Measurements from ENCODE around the gene SRMS.

Gene SRMS

GRCh38 chr20:63547725-63548480, at the start of gene SRMS:
TSS of gene SRMS (minus strand) at chr20:63547749. CDS start at chr20:63547463, 286 bp downstream.
- no peak for DNase-seq
- TF ChIP-seq POLR2A (IDR thresholded peaks at IDR 0.05; ENCODE audit: low read length): no peak
- no peak for TF ChIP-seq GATA1 (IDR thresholded peaks at IDR 0.05; ENCODE audit: low read depth, low read length)

GRCh38 chr20:63596423-63596822, 48.9 kb upstream of the SRMS start:
- no peak for DNase-seq
- TF ChIP-seq POLR2A (IDR thresholded peaks at IDR 0.05; ENCODE audit: low read length): no peak
- no peak for TF ChIP-seq GATA1 (IDR thresholded peaks at IDR 0.05; ENCODE audit: low read depth, low read length)

- TF ChIP-seq GATA1 (IDR thresholded peaks at IDR 0.05; ENCODE audit: low read depth, low read length) (no peak), POLR2A (IDR thresholded peaks at IDR 0.05; ENCODE audit: low read length) (no peak)
- DNase-seq: no peak
Measured at GRCh38 chr20:63595416-63596127, 48.0 kb upstream of the SRMS start.

GRCh38 chr20:63594043-63594561, 46.6 kb upstream of the SRMS start:
- TF ChIP-seq POLR2A (IDR thresholded peaks at IDR 0.05; ENCODE audit: low read length) (no peak), GATA1 (IDR thresholded peaks at IDR 0.05; ENCODE audit: low read depth, low read length) (no peak)
- DNase-seq: no peak

GRCh38 chr20:63592661-63593060, 45.1 kb upstream of the SRMS start:
- no peak for DNase-seq
- TF ChIP-seq POLR2A (IDR thresholded peaks at IDR 0.05; ENCODE audit: low read length) (no peak), GATA1 (IDR thresholded peaks at IDR 0.05; ENCODE audit: low read depth, low read length) (no peak)

- TF ChIP-seq POLR2A (IDR thresholded peaks at IDR 0.05; ENCODE audit: low read length) (no peak), GATA1 (IDR thresholded peaks at IDR 0.05; ENCODE audit: low read depth, low read length) (no peak)
- DNase-seq: no peak
Measured at GRCh38 chr20:63591786-63592355, 44.3 kb upstream of the SRMS start.

- DNase-seq: no peak
- TF ChIP-seq POLR2A (IDR thresholded peaks at IDR 0.05; ENCODE audit: low read length) (no peak), GATA1 (IDR thresholded peaks at IDR 0.05; ENCODE audit: low read depth, low read length) (no peak)
Measured at GRCh38 chr20:63591147-63591533, 43.6 kb upstream of the SRMS start.

GRCh38 chr20:63590218-63591146, 42.9 kb upstream of the SRMS start:
- TF ChIP-seq GATA1 (IDR thresholded peaks at IDR 0.05; ENCODE audit: low read depth, low read length) (no peak), POLR2A (IDR thresholded peaks at IDR 0.05; ENCODE audit: low read length) (no peak)
- DNase-seq: no peak

- TF ChIP-seq GATA1 (IDR thresholded peaks at IDR 0.05; ENCODE audit: low read depth, low read length) (no peak), POLR2A (IDR thresholded peaks at IDR 0.05; ENCODE audit: low read length) (no peak)
- DNase-seq: no peak
Measured at GRCh38 chr20:63589261-63590217, 42.0 kb upstream of the SRMS start.

- TF ChIP-seq POLR2A (IDR thresholded peaks at IDR 0.05; ENCODE audit: low read length): no peak
- TF ChIP-seq GATA1 (IDR thresholded peaks at IDR 0.05; ENCODE audit: low read depth, low read length): no peak
- no peak for DNase-seq
Measured at GRCh38 chr20:63588641-63589041, 41.1 kb upstream of the SRMS start.

- no peak for DNase-seq
- TF ChIP-seq GATA1 (IDR thresholded peaks at IDR 0.05; ENCODE audit: low read depth, low read length): no peak
- TF ChIP-seq POLR2A (IDR thresholded peaks at IDR 0.05; ENCODE audit: low read length): no peak
Measured at GRCh38 chr20:63587776-63588591, 40.4 kb upstream of the SRMS start.

GRCh38 chr20:63587256-63587655, 39.7 kb upstream of the SRMS start:
- DNase-seq: no peak
- TF ChIP-seq GATA1 (IDR thresholded peaks at IDR 0.05; ENCODE audit: low read depth, low read length) (no peak), POLR2A (IDR thresholded peaks at IDR 0.05; ENCODE audit: low read length) (no peak)

Data from erythroblast (primary cell).